Myocyte (in vitro differentiated cells): Measurements from ENCODE around the gene CDH22. TPM values are rescaled to one million over a fixed set of nuclear protein-coding genes. Genes with fewer than 3 reads are reported as not detected.

Experiments
- DNase-seq: peaks from one replicate; pipeline ENCODE4 v3.0.0-alpha.2; 2012; ENCODE audit warnings: low read depth
- total RNA-seq: library from RNA; depleted of rRNA; stranded (reverse); fragments of >200 nt; gene quantifications from 2 replicates; pipeline ENCODE4 v1.2.3, GENCODE V29; 2014

The CDH22 gene
- total RNA-seq, 1 donor from 2014 or later = not detected

DNA sequence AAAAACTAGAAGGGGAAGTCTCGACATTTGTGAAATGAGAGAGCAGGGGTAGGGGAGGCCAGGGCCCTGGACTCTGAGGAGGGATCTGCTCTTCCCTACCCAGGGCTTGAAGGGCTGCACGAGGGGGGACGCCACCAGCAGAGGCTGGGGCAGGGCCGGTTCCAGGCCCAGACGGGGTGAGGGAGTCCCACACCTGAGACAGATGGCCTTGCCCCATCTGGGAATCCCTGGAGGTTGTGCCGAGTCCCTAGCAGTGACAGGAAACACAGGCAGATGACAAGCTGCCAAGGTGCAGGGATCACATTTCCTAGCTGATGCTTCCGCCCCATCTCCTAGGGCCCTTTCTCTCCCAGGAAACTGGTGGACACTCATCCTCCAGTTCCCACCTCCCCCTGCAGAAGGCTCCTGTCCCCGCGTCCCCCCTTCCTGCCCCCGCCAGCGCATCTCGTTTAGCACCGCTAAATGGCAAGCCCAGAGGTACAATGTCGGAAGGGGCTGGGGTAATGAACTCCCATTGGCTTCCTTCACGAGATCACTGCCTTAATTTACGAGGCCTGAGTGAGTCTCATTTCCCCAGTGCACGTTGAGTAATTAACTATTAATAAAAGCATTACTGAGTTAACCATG, 35.2 kb upstream of the CDH22 start:
- DNase-seq = peak; percentile 22

DNA sequence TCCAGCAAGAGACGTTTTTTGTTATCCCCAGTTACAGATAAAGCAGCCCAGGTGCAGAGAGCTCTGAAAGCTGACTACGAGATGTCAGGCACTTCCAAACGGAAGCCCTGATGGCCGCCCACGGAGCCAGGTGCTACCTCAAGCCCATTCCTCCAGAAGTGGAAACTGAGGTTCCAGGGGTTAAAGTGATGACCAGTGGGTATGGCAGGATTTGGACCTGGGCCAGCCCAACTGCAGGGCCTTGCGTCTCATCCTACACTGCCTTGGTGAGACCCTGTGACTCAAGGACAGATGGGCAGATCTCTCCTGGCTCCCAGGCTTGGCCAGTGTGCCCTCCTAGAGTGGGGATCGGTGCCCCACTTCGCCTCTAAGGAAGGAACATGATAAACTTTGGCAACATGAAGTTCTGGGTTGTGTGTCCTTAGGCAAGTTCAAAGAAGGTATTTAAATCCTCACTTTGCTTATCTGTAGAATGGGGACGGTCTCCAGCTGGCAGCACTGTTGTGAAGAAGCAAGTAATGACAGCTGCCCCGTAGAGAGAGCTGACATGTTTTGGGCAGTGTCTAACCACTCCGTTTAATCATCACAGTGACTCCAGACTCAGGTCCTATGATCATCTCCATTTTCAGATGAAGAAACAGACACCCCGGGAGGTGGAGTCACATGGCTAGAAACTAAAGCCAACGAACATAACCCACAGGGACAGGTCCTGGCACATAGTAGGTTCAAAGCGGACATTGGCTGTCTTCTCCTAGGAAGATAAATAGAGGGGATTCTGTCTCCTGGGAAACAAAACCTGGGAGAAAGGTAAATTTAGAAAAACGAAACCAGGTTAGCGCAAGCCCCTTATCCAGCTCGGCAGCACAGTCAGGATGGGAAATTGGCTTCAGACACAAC, 34.4 kb upstream of the CDH22 start:
- peak; percentile 48 for DNase-seq

- no peak for DNase-seq
Measured at GRCh38 chr20:46342010-46342378, 33.7 kb upstream of the CDH22 start.

DNA sequence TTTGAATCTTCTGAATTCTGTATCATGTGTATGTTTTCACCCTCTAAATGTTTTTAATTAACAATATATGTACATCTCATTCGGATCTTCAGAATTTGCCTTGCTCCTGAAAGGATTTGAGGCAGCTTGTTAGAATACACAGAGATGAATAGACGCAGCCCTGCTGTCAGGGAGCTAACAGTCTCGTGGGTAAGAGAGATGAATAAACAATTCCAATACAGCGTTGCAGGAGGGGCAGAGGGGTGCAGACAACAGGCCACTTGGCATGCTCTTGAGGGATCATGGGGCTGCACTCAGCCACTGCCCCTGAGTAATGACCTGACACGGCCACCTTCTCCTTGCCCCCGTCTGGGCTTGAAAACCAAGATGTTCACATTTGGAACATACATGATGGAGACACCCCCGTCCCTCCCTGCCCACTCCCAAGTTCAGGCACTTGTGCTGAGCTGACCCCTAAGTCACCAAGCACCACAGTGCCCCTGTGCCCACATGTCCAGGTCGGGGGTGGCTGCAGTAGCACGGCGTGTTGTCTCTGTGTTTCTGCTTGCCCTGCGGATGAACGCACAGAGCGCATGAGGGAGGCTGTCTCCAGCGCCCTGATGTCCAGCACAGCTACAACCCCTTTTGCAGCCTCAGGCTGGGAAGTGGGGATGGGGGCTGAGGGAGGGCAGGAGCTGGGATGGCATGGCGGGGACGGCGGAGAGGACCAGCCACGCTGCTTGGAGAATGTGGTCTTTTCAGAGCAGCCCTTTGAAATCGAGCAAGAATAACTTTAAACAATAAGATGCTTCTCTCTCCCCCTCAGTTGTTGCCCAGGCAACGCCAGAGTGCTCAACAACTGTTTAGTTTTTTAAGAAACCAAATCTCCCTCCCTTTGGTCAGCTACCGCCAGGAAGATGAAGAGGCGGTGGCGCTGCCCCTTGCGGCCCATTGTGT, 33.0 kb upstream of the CDH22 start:
- no peak for DNase-seq

DNA sequence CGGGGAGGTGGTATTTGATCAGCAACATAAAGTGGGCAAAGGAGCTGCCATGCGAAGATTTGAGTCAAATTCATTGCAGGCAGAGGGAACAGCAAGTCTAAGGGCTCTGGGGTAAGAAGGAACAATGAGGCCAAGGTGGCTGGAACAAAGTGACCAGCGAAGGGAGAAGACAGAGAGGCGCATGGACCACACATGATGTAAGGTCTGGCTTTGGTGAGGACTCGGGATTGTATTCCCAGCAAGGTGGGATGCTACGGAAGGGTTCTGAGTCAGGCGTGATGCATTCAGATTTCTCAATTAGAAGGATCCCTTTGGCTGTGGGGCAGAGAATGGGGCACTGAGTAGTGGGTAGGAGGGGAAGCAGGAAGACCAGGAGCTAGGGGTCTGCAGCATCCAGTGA, 30.7 kb upstream of the CDH22 start:
- DNase-seq = no peak

GRCh38 chr20:46336735-46337134, 28.4 kb upstream of the CDH22 start:
- DNase-seq = no peak

GRCh38 chr20:46334303-46334904, 26.1 kb upstream of the CDH22 start:
- DNase-seq = no peak

GRCh38 chr20:46333161-46333991, 25.1 kb upstream of the CDH22 start:
- peak; percentile 11 for DNase-seq

- no peak for DNase-seq
Measured at GRCh38 chr20:46332373-46333160, 24.3 kb upstream of the CDH22 start.

DNA sequence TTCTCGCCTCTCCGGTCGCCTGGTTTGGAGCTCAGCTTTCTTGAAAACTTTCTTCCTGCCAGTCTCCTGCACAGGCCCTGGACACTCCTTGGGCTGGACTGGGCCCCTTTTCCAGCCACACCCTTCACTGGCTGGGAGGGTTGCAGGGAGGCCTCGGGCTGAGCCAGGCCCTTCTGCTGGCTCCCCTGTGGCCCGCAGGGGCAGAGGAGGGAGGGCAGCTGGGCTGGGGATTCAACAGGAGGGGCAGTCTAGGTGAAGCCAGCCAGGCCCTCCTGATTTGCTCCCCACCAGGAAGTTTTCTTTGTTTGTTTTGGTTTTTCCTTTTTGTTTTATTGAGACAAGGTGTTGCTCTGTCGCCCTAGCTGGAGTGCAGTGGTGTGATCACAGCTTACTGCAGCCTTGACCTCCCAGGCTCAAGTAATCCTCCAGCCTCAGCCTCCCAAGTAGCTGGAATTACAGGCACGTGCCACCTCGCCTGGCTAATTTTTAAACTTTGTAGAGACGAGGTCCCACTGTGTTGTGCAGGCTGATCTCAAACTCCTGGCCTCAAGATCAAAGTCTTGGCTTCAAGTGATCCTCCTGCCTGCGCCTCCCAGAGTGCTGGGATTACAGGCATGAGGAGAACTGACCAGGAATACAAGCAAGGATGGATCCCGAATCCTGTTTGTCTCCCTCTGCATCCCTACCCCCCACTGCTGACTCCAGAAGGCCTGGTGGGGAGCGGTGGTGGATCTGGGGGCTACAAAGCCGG, 23.5 kb upstream of the CDH22 start:
- DNase-seq = no peak

DNA sequence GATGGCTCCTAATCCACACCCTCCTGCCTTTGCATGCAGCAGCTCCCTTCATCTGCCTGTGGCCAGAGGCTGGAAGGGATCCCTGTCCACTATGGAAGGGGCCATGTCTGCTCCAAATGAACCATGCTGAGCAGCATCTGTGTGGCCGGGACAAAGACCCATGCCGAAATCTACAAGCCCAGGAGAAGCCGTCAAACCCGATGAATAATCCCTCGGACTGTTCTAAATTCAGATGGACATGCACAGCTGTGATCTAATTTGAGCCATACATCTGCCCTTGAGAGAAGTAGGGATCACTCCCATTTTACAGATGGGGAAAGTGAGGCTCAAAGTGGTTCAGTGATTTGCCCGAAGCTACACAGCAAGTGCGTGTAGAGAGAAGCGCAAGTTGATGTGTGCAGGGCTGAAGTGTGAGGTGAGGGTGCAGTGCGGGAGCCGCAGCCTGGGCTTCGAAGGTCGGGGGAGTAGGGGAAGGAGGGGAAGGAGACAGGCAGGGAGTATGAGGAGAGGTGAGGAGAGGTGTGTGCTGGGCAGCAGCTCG, 22.6 kb upstream of the CDH22 start:
- peak; percentile 55 for DNase-seq

DNA sequence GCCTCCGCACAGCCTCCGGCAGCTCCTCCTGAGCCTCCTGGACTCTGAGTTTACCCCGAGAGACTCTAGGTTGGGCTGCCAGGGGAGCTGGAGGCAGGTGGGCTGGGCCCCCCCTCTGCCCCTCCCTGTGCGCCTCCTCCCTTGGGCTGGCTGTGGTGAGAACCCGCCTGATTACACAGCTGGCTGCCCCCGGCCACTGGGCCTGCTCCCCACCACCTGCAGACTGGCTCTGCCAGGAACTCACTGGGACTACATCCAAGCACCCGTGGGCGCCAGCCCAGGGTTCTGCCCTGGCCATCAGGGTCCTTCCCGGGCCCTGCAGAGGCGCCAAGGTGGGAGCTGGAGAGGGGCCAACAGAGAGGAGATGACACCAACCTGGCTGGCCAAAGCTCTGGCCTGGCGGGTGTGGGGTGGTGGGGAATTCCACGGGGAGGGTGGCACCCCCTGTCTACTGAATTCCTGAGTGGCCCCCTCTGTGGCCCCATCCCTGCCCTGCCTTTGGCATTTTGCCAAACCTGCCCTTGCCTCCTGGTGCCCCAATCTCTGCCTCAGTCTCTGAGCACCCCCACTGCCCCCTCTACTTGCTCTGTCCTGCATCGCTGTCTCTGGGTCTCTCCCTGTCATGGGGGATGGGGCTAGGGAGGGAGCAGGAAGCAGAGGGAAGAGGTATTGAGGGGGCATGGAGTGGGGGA, 21.9 kb upstream of the CDH22 start:
- DNase-seq = no peak

GRCh38 chr20:46328200-46328882, 20.0 kb upstream of the CDH22 start:
- DNase-seq = no peak

DNA sequence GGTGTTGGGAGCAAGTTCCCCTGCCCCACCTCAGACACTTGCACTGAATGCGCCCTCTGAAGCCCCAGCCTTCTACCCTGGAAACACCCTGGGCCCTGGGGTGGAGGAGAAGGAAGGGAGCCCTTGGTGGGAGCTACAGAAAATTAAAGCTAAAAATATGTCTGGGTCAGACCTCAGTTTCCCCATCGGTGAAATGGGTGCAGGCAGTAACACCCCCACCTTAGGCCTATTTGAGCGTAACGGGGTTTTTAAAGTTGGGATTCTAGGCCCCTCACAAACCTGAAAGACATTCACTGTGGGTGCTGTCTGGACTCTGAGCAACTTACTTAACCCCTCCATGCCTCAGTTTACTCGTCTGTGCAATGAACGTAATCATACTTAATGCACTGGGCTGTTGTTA, 19.3 kb upstream of the CDH22 start:
- DNase-seq = no peak

- no peak for DNase-seq
Measured at GRCh38 chr20:46325789-46326188, 17.5 kb upstream of the CDH22 start.

DNA sequence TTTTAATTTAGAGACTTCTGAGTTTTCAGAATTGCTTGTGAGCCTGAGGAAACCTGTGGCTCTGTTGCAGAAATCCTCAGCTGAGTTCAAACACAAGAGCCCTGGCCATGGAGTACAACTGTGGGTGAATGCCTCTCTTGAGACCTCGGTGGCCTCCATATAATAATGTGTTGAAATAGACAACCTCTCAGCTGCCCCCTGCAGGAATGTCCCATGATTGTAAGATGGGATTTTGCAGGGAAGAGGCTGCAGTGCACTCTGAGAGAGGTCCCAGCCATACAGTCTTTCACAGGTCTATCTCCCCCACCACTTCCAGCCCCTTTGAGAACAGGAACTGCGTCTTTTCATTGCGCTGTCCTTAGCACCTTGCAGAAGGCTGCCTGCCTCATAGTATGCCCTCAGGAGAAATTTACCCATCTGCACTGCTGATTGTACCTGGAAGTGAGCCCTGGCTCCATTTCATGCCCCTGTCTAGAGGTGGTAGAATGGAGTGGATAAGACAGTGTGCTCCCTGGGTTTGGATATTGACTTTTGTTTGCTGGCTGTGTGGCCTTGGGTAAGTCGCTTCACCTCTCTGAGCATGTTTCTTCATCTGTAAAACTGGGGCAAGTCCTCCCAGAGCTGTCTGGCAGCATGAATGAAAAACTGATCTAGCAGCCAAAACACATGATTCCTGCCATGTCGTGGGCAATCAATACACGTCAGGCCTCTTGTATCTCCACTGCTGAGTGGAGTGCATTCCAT, 16.8 kb upstream of the CDH22 start:
- DNase-seq = peak; percentile 30

DNA sequence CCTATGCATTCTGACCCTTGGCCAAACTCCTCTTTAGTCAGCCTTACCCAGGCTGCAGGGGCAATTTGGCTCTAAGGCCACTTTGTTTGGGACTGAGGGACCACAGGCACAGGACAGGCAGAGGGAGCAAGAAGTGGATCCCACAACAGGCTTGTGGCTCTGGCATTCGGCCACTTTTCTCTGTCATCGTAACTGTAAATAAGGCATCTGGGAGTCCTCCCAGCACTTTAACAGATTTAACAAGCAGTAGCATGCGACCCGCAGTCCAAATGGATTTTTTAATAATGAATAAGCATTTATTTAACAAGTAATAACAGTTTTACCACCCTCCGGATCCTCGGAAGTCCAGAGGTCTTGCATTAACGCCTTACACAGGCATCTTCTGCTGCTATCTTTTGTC, 16.1 kb upstream of the CDH22 start:
- DNase-seq = peak; percentile 33
